ENCODE measurements around the gene TSPAN32.

The TSPAN32 gene, protein sequence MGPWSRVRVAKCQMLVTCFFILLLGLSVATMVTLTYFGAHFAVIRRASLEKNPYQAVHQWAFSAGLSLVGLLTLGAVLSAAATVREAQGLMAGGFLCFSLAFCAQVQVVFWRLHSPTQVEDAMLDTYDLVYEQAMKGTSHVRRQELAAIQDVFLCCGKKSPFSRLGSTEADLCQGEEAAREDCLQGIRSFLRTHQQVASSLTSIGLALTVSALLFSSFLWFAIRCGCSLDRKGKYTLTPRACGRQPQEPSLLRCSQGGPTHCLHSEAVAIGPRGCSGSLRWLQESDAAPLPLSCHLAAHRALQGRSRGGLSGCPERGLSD

DNA sequence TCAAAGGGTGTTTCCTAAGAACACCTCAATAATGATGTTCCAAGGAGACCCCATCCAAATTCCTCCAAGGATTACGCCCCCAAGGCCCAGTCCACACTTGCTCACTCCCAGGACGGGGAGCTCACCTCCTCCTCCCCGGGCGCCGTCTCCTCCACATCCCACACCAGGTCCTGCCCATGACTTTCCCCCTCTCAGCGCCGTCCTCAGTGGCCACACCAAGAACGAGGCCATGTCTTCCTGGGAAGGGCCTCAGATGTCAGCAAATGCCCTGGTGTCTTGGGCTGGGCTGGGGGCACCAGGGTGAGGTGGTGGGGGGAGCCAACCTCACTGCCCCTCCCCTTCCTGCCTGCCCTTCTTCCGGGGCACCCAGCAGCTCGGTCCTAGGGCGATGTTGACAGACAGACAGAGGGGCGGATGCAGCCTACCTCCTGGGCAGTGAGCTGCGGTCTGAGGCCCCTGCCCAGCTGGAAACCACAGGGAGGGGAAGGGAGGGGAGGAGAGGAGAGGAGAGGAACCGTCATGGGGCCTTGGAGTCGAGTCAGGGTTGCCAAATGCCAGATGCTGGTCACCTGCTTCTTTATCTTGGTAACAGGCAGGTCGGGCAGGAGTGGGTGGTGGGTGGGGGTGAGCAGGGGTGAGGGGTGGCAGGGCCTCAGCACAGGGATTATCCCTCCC lies at the start of gene TSPAN32, which contains the start of gene C11orf21:
Gene TSPAN32, plus strand, starts transcription at position 383 of the 675 bp plus-strand sequence. Its CDS starts 137 bp downstream, at position 520.
Gene C11orf21, minus strand, starts transcription at position 288 of the 675 bp plus-strand sequence. Its CDS starts 110 bp downstream, at position 178.
- Histone ChIP-seq H3K27me3 (ENCODE audit: low read depth, low read length) (no peaks in the 10 kb centered on the region), H3K4me3 (ENCODE audit: low read depth in 1 of 2, low read length in 2 of 2) (peak within 1 kb of the TSS in 1 of 2 donors; percentile 38), H3K36me3 (ENCODE audit: control insufficient read depth in 1 of 2, insufficient read depth in 2 of 2, low read length in 2 of 2) (no peaks in the 10 kb centered on the region), H3K4me1 (ENCODE audit: control insufficient read depth in 1 of 2, insufficient read depth in 2 of 2, low read length in 2 of 2) (peaks cover 8 to 20% of the 10 kb centered on the region in 2 donors), H3K27ac (ENCODE audit: low read length) (no peak within 1 kb of the TSS), H3K9me3 (ENCODE audit: control insufficient read depth in 1 of 2, low read length in 2 of 2) (no peaks in the 10 kb centered on the region)

DNA sequence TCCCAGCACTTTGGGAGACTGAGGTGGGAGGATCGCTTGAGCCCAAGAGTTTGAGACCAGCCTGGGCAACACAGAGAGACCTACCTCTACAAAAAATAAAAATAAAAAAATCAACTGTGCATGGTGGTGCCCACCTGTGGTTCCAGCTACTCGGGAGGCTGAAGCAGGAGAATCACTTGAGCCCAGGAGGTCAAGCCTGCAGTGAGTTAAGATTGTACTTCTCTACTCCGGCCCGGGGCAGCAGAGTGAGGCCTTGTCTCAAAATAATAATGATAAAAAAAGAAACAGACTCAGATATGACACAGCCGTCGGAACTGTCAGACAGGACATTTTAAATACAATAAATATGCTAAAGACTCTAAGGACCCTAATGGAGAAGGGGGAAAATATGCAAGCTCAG lies 49.8 kb upstream of the TSPAN32 start:
- Histone ChIP-seq H3K9me3 (ENCODE audit: control insufficient read depth in 1 of 2, low read length in 2 of 2) (no peaks in the 10 kb centered on the region), H3K4me3 (ENCODE audit: low read depth in 1 of 2, low read length in 2 of 2) (no peak overlapping the region), H3K27ac (ENCODE audit: low read length) (no peak overlapping the region), H3K27me3 (ENCODE audit: low read depth, low read length) (no peaks in the 10 kb centered on the region), H3K36me3 (ENCODE audit: control insufficient read depth in 1 of 2, insufficient read depth in 2 of 2, low read length in 2 of 2) (no peaks in the 10 kb centered on the region), H3K4me1 (ENCODE audit: control insufficient read depth in 1 of 2, insufficient read depth in 2 of 2, low read length in 2 of 2) (no peaks in the 10 kb centered on the region)

DNA sequence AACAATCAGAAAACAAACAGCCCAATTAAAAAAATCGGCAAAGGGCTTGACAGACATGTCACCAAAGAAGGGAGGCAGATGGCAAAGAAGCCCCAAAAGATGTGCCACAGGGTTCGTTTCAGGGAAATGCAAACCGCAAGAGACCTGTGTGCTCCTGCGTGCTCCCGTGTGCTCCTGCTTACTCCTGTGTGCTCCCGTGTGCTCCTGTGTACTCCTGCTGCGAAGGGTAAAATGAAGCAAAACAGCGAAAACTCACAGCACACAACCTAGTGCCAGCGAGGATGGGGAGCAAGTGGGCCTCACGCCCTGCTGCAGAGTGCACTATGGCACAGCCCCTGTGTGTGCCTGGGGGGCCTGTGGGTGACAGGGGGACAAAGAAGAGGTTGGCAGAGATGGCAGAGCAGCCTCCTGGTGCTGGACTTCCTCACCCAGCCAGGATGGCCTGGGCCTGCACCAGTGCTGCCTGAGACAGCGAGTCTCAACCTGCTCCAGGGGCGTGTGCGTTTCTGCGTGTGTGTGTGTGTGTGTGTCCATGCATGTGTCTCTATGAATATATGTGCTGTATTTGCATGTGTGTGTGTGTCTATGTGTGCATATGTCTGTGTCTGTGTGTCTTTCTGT lies 45.4 kb upstream of the TSPAN32 start:
- no peak overlapping the region for H3K27ac ChIP-seq (ENCODE audit: low read length)
- H3K36me3 ChIP-seq (ENCODE audit: control insufficient read depth in 1 of 2, insufficient read depth in 2 of 2, low read length in 2 of 2) = no peaks in the 10 kb centered on the region
- no peak overlapping the region for H3K4me3 ChIP-seq (ENCODE audit: low read depth in 1 of 2, low read length in 2 of 2)
- no peaks in the 10 kb centered on the region for H3K9me3 ChIP-seq (ENCODE audit: control insufficient read depth in 1 of 2, low read length in 2 of 2)
- no peaks in the 10 kb centered on the region for H3K27me3 ChIP-seq (ENCODE audit: low read depth, low read length)
- H3K4me1 ChIP-seq (ENCODE audit: control insufficient read depth in 1 of 2, insufficient read depth in 2 of 2, low read length in 2 of 2) = no peaks in the 10 kb centered on the region

DNA sequence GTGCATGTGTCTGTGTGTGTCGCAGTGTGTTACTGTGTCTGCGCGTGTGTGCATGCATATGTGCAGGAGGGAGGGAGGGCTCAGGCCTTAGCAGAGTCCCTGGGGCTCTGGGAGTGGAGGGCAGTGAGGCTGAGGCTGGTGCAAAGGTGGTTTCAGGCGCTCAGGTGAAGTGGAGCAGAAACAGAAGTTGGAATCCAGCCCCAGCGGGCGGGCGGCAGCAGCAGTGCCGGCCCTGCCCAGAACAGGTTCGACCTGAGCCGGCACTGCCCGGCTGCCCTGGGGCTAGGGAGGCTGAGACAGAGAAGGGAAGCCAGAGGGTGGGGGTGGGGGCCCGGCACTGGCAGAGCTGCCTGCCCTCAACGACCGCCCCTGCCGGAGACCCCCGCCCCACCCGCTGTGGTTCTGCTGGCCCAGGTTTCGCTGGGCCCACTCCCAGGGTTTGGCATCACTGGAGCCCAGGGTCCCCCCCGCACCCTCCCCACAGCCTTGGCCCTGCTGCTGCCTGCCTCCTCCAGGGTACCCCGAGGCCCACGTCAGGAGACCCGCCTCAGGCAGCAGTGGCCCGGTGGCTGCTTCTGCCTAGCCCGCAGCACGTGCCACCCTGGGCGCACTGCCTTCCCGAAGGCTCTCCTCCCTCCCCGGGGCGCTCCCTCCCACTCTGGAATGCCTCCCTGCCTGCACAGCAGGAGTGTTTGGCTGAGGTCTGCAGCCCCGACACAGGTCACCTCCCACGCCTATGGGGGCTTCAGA lies 44.7 kb upstream of the TSPAN32 start:
- Histone ChIP-seq H3K36me3 (ENCODE audit: control insufficient read depth in 1 of 2, insufficient read depth in 2 of 2, low read length in 2 of 2) (no peaks in the 10 kb centered on the region), H3K4me3 (ENCODE audit: low read depth in 1 of 2, low read length in 2 of 2) (no peak overlapping the region)

DNA sequence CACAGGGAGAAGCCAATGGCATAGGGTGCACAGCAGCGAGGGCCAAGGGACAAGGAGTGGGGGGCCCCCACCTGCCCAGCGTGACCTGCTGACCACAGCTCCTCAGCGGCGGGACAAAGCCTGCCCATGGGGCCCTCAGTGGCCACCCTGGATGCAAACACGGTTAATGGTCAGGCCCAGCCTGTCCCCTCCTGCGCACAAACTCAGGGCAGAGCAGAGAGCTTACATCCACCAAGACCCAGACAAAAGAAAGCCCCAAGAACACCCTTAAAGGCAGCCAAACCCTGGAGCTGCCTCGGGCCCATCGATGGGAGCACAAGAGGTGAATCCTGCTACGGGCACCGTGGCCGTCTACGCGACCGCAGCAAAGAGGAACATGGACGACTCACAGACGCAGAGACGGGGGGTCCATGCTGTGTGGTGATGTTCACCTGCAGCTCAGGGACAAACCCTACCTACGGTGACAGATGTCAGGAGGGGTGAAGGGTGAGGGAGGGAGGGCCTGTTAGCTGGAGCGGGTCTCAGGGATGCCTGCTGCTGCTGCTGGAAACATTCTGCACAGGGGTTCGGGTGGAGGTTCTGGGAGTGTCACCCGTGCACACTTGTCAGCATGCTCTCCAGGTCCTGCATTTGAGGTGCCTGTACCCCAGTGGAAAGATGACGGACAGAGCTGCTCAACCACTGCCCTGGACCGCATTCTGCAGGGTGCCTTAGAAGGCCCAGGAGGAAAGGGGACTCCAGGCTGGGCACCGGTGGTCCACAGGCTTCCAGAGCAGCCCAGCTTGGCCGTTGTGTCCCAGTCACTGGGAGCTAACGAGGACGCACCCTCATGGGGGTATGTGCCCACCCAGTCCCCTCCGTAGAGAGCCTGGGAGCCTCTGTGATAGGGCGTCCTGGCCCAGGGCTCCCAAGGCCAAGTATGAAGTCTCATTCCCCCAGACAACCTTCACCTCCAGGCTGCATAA lies 43.0 kb upstream of the TSPAN32 start:
- Histone ChIP-seq H3K36me3 (ENCODE audit: control insufficient read depth in 1 of 2, insufficient read depth in 2 of 2, low read length in 2 of 2) (no peaks in the 10 kb centered on the region), H3K27ac (ENCODE audit: low read length) (no peak overlapping the region), H3K9me3 (ENCODE audit: control insufficient read depth in 1 of 2, low read length in 2 of 2) (no peaks in the 10 kb centered on the region), H3K4me3 (ENCODE audit: low read depth in 1 of 2, low read length in 2 of 2) (no peak overlapping the region), H3K27me3 (ENCODE audit: low read depth, low read length) (no peaks in the 10 kb centered on the region), H3K4me1 (ENCODE audit: control insufficient read depth in 1 of 2, insufficient read depth in 2 of 2, low read length in 2 of 2) (no peaks in the 10 kb centered on the region)

More for the DNA sequence above, 44.7 kb upstream of the TSPAN32 start:
- H3K9me3 ChIP-seq (ENCODE audit: control insufficient read depth in 1 of 2, low read length in 2 of 2) = no peaks in the 10 kb centered on the region
- no peaks in the 10 kb centered on the region for H3K4me1 ChIP-seq (ENCODE audit: control insufficient read depth in 1 of 2, insufficient read depth in 2 of 2, low read length in 2 of 2)
- H3K27me3 ChIP-seq (ENCODE audit: low read depth, low read length) = no peaks in the 10 kb centered on the region
- H3K27ac ChIP-seq (ENCODE audit: low read length) = no peak overlapping the region

DNA sequence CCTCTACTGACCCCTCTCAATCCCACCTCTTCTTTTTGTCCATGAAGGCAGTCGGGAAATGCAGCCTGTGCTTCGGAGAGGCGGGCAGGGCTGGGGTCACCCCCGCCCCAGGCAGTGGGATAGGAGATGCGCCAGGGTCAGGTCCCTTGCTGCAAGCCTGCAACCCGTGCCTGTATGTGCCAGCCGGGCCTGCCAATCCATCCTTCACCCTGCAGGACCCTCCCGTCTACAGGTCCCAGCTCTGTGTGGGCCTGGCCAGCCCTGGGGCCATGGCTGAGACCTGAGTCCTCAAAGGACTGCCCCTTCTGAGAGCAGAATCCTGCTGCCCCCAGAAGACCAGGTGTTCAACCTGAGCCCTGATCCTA lies 42.4 kb upstream of the TSPAN32 start:
- H3K36me3 ChIP-seq (ENCODE audit: control insufficient read depth in 1 of 2, insufficient read depth in 2 of 2, low read length in 2 of 2) = no peaks in the 10 kb centered on the region
- no peak overlapping the region for H3K27ac ChIP-seq (ENCODE audit: low read length)
- H3K4me1 ChIP-seq (ENCODE audit: control insufficient read depth in 1 of 2, insufficient read depth in 2 of 2, low read length in 2 of 2) = no peaks in the 10 kb centered on the region
- H3K4me3 ChIP-seq (ENCODE audit: low read depth in 1 of 2, low read length in 2 of 2) = no peak overlapping the region
- no peaks in the 10 kb centered on the region for H3K27me3 ChIP-seq (ENCODE audit: low read depth, low read length)
- no peaks in the 10 kb centered on the region for H3K9me3 ChIP-seq (ENCODE audit: control insufficient read depth in 1 of 2, low read length in 2 of 2)

DNA sequence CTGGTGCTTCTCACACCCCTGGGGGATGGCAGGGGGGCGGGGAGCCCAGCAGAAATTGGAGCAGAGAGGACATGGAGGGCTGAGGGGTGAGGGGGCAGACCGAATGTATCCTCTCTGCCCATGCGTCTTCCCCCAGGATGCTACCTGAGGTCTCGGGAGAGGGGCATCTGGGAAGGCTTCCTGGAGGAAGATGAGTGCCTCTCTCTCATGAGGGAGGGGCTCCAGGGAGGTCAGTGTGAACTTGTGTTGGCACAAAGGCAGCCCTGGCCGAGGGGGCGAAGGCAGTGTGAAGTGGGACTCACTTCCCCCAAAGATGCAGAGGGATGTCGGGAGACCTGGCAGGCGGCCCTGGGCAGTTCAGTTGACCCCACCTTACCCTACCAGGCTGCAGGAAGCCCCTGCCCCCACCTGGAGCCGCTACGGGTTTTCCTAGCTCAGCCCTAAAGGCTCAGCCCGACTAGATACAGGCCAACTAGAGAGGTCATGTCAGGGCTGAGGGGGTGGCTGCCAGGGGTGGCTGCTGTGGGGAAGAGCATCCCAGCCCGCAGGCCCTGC lies 41.8 kb upstream of the TSPAN32 start:
- H3K27ac ChIP-seq (ENCODE audit: low read length) = no peak overlapping the region
- H3K27me3 ChIP-seq (ENCODE audit: low read depth, low read length) = no peaks in the 10 kb centered on the region
- H3K9me3 ChIP-seq (ENCODE audit: control insufficient read depth in 1 of 2, low read length in 2 of 2) = no peaks in the 10 kb centered on the region
- H3K4me1 ChIP-seq (ENCODE audit: control insufficient read depth in 1 of 2, insufficient read depth in 2 of 2, low read length in 2 of 2) = no peaks in the 10 kb centered on the region
- no peak overlapping the region for H3K4me3 ChIP-seq (ENCODE audit: low read depth in 1 of 2, low read length in 2 of 2)
- H3K36me3 ChIP-seq (ENCODE audit: control insufficient read depth in 1 of 2, insufficient read depth in 2 of 2, low read length in 2 of 2) = no peaks in the 10 kb centered on the region

DNA sequence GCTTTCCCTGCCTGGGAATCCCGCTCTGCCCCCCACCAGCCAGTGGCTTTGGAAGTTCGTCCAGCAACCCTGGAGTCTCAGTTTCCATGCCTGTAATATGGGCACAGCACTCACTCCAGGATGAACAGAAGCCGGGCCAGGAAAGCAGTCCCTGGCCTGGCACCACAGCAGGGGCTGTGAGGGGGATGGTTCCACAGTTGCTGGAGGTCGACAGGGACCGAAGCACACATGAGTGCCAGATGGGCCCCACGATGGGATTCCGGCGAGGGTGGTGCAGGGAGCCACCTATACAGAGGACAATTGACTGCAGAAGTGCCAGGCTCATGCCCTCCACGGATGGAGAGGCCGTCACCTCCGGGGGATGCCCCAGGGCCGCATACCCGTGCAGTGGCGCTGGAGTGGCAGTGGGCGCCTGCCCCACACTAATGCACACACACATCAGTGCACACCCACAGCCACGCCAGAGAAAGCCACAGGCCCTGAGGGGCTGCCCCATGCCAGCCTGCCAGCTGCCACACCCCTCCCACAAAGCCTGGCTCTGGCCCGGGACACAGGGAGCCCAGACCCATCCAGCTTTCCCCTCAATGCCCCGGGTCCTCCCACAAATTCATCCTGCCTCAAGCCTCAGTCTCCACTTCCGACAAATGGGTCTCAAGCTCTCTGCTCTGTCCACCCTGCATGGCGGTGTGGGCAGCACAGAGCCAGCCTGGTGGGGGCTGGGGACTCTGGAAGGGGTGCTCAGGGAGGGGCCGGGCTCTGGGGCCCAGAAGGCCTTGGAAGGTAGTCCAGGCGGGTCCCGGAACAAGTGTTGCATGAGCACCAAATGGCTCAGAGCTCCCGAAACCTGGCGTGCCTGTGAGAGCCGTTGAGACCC lies 41.1 kb upstream of the TSPAN32 start:
- H3K4me1 ChIP-seq (ENCODE audit: control insufficient read depth in 1 of 2, insufficient read depth in 2 of 2, low read length in 2 of 2) = no peaks in the 10 kb centered on the region
- H3K9me3 ChIP-seq (ENCODE audit: control insufficient read depth in 1 of 2, low read length in 2 of 2) = no peaks in the 10 kb centered on the region
- no peaks in the 10 kb centered on the region for H3K36me3 ChIP-seq (ENCODE audit: control insufficient read depth in 1 of 2, insufficient read depth in 2 of 2, low read length in 2 of 2)
- H3K27ac ChIP-seq (ENCODE audit: low read length) = no peak overlapping the region
- H3K4me3 ChIP-seq (ENCODE audit: low read depth in 1 of 2, low read length in 2 of 2) = no peak overlapping the region
- no peaks in the 10 kb centered on the region for H3K27me3 ChIP-seq (ENCODE audit: low read depth, low read length)

DNA sequence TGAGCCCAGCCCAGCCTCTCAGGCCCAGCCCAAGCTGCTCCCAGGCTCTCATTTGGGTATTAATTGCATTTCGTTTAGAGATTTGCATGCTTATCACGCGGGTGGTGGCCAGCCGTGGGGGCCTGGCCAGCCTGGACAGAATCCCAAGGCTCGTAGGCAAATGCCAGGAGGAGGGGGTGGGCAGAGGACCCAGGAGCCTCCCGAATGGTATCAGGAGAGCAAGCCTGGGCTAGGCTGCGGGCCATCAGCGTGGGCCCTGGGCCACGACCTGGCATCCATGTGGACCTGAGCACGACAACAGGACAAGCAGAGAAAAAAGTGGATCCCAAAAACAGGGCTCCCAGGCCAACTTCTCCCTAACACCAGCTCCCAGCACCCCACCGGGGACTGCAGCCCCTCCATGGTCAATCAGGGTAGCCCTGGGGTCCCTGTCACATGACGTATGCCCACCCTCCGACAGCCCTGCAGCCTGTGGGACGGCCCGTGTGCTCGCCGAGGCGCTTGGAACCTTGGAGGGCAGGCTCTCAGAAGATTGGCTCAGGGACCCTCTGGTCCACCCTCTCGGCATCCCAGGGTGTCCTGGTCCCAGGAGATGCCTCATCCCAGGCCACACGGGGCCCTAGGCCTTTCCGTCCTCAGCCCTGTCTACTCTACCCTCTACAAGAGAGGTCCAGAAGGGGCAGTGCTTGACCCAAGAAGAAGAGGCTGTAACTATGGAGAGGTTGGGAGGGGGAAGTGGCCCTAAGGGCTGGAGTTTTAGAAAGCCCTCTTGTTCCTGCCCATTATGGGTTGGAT lies 40.2 kb upstream of the TSPAN32 start:
- Histone ChIP-seq H3K27ac (ENCODE audit: low read length) (no peak overlapping the region), H3K36me3 (ENCODE audit: control insufficient read depth in 1 of 2, insufficient read depth in 2 of 2, low read length in 2 of 2) (no peaks in the 10 kb centered on the region), H3K4me3 (ENCODE audit: low read depth in 1 of 2, low read length in 2 of 2) (no peak overlapping the region), H3K4me1 (ENCODE audit: control insufficient read depth in 1 of 2, insufficient read depth in 2 of 2, low read length in 2 of 2) (no peaks in the 10 kb centered on the region), H3K9me3 (ENCODE audit: control insufficient read depth in 1 of 2, low read length in 2 of 2) (no peaks in the 10 kb centered on the region), H3K27me3 (ENCODE audit: low read depth, low read length) (no peaks in the 10 kb centered on the region)

Measured in muscle layer of duodenum (tissue), 2 donors.